Measurements from ENCODE around the gene ABHD11. TPM values are rescaled to one million over a fixed set of nuclear protein-coding genes. Genes with fewer than 3 reads are reported as not detected.

ABHD11 gene
- total and polyA plus RNA-seq, 9 of the 15 experiments (the other 6 are each of a cell fraction or from before 2014, with no cell fraction given), result 7.7 to 44.2 (median 18.9) TPM

DNA sequence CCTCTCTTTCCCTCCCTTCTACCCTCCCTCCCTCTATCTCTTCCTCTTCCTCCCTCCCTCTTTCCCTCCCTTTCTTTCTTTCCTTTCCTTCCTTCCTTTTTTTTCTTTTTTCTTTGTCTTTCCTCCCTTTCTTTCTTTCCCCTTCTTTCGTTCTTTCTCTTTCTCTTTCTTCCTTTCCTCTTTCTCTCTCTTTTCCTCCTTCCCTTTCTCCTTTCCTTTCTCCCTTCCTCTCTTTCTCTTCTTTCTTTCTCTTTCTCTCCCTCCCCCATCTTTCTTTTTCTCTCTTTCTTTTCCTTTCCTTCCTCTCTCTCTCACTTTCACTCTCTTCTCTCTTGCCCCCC lies 24.0 kb upstream of the ABHD11 start (continued):
- TF ChIP-seq GABPB1 (CRISPR knock-in tag; IDR thresholded peaks at IDR 0.05) (no peak), ZC3H8 (IDR thresholded peaks at IDR 0.05) (0 out of 2 replicates have a peak, but pooled peaks have one; percentile 65), CBX2 (IDR thresholded peaks at IDR 0.05; ENCODE audit: insufficient read depth, low read length, poor library complexity, severe bottlenecking) (no peak), SMAD4 (CRISPR knock-in tag; conservative IDR thresholded peaks at IDR 0.05) (no peak), MTA1 (IDR thresholded peaks at IDR 0.05; ENCODE audit: borderline replicate concordance) (peak; percentile 88), PHB2 (IDR thresholded peaks at IDR 0.05; ENCODE audit: low read depth) (peak; percentile 43; the same call in 1 of the 2 replicates), KLF10 (CRISPR knock-in tag; IDR thresholded peaks at IDR 0.05) (no peak), PHF21A (IDR thresholded peaks at IDR 0.05; ENCODE audit: borderline replicate concordance, low read depth) (no peak), LARP7 (IDR thresholded peaks at IDR 0.05) (peak; percentile 86), ARID2 (IDR thresholded peaks at IDR 0.05) (0 out of 2 replicates have a peak, but pooled peaks have one; percentile 8), ARNT (IDR thresholded peaks at IDR 0.05) (0 out of 4 replicates have a peak, but pooled peaks of 1 of the 2 experiments have one; percentile 17), ZNF217 (CRISPR knock-in tag; IDR thresholded peaks at IDR 0.05) (no peak), ADNP (tag; IDR thresholded peaks at IDR 0.05) (no peak), MTA2 (IDR thresholded peaks at IDR 0.05; ENCODE audit: low read depth) (0 out of 2 replicates have a peak, but pooled peaks have one; percentile 37), ZZZ3 (IDR thresholded peaks at IDR 0.05) (no peak), ZNF24 (IDR thresholded peaks at IDR 0.05) (no peak), NBN (IDR thresholded peaks at IDR 0.05; ENCODE audit: low read depth) (no peak)
- TF ChIP-seq, protein P1, sequence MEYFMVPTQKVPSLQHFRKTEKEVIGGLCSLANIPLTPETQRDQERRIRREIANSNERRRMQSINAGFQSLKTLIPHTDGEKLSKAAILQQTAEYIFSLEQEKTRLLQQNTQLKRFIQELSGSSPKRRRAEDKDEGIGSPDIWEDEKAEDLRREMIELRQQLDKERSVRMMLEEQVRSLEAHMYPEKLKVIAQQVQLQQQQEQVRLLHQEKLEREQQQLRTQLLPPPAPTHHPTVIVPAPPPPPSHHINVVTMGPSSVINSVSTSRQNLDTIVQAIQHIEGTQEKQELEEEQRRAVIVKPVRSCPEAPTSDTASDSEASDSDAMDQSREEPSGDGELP (CRISPR knock-in tag; IDR thresholded peaks at IDR 0.05; ENCODE audit: borderline replicate concordance), result no peak
- TF ChIP-seq, protein P2, sequence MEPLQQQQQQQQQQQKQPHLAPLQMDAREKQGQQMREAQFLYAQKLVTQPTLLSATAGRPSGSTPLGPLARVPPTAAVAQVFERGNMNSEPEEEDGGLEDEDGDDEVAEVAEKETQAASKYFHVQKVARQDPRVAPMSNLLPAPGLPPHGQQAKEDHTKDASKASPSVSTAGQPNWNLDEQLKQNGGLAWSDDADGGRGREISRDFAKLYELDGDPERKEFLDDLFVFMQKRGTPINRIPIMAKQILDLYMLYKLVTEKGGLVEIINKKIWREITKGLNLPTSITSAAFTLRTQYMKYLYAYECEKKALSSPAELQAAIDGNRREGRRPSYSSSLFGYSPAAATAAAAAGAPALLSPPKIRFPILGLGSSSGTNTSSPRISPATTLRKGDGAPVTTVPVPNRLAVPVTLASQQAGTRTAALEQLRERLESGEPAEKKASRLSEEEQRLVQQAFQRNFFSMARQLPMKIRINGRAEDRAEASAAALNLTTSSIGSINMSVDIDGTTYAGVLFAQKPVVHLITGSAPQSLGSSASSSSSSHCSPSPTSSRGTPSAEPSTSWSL (CRISPR knock-in tag; IDR thresholded peaks at IDR 0.05; ENCODE audit: borderline replicate concordance), result no peak
- TF ChIP-seq, protein P3, sequence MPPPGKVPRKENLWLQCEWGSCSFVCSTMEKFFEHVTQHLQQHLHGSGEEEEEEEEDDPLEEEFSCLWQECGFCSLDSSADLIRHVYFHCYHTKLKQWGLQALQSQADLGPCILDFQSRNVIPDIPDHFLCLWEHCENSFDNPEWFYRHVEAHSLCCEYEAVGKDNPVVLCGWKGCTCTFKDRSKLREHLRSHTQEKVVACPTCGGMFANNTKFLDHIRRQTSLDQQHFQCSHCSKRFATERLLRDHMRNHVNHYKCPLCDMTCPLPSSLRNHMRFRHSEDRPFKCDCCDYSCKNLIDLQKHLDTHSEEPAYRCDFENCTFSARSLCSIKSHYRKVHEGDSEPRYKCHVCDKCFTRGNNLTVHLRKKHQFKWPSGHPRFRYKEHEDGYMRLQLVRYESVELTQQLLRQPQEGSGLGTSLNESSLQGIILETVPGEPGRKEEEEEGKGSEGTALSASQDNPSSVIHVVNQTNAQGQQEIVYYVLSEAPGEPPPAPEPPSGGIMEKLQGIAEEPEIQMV (tag; conservative IDR thresholded peaks at IDR 0.05; ENCODE audit: low read depth), result peak; percentile 44; the same call in 1 of the 2 replicates
- TF ChIP-seq, protein P4, sequence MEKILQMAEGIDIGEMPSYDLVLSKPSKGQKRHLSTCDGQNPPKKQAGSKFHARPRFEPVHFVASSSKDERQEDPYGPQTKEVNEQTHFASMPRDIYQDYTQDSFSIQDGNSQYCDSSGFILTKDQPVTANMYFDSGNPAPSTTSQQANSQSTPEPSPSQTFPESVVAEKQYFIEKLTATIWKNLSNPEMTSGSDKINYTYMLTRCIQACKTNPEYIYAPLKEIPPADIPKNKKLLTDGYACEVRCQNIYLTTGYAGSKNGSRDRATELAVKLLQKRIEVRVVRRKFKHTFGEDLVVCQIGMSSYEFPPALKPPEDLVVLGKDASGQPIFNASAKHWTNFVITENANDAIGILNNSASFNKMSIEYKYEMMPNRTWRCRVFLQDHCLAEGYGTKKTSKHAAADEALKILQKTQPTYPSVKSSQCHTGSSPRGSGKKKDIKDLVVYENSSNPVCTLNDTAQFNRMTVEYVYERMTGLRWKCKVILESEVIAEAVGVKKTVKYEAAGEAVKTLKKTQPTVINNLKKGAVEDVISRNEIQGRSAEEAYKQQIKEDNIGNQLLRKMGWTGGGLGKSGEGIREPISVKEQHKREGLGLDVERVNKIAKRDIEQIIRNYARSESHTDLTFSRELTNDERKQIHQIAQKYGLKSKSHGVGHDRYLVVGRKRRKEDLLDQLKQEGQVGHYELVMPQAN (IDR thresholded peaks at IDR 0.05; ENCODE audit: borderline replicate concordance), result 0 out of 2 replicates have a peak, but pooled peaks have one; percentile 32
- TF ChIP-seq, protein P5, sequence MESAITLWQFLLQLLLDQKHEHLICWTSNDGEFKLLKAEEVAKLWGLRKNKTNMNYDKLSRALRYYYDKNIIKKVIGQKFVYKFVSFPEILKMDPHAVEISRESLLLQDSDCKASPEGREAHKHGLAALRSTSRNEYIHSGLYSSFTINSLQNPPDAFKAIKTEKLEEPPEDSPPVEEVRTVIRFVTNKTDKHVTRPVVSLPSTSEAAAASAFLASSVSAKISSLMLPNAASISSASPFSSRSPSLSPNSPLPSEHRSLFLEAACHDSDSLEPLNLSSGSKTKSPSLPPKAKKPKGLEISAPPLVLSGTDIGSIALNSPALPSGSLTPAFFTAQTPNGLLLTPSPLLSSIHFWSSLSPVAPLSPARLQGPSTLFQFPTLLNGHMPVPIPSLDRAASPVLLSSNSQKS (CRISPR knock-in tag; IDR thresholded peaks at IDR 0.05), result no peak
- TF ChIP-seq, protein P6, sequence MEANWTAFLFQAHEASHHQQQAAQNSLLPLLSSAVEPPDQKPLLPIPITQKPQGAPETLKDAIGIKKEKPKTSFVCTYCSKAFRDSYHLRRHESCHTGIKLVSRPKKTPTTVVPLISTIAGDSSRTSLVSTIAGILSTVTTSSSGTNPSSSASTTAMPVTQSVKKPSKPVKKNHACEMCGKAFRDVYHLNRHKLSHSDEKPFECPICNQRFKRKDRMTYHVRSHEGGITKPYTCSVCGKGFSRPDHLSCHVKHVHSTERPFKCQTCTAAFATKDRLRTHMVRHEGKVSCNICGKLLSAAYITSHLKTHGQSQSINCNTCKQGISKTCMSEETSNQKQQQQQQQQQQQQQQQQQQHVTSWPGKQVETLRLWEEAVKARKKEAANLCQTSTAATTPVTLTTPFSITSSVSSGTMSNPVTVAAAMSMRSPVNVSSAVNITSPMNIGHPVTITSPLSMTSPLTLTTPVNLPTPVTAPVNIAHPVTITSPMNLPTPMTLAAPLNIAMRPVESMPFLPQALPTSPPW (CRISPR knock-in tag; IDR thresholded peaks at IDR 0.05), result no peak

All from K562 (cell line).